Activated CD4-positive, alpha-beta T cell treated with anti-CD3 and anti-CD28 coated beads, Interleukin-2, amount 50 U/mL, for 16 hours (primary cell): ENCODE data around the gene NDUFC2.
"Not testable (repeated sequence)": the region's sequence is repeated elsewhere in the genome, so short reads cannot be mapped to it uniquely, and the experiment has no call there.

Experiments used
- DNase-seq: peaks from one replicate; pipeline ENCODE4 v3.0.0-alpha.2; 2020

NDUFC2 gene

DNA sequence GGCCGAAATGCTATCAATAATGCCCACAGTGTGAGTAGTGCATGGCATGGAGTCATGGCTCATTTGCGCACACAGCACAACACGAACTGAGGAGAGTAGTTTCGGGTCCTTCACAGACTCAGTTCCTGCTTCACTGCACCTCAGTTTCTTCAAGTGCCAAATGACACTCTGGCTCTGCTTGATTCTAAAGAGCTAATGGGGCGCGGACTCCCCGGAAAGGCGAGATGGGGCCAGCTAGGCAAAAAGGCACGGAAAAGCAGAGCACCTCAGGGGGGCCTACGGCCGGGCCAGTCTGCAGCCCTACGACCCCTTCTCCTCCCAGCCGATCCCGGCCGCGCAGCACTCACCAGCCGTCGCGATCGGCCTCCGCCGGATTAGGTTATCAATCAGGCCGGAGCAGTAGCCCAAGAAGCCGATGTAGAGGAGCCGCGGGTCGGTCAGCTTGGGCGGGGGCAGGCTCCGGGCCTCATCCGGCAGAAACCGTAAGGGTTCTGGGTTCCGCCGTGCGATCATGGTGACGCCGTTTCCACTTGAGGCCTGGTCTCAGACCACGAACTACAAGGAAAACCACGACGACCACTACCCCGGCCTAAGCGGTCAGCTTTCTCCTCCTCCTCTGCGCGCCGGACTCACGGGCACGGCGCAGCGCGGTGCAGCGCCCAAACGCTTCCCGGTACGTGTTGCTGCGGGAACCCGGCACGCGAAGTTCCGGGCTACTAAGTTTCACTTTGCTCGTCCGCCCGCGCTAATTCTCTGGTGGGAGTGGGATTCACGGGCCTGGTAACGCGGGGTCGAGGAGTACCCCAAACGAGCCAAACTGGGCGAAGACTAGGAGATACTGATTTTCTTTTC lies at the start of gene NDUFC2:
Gene NDUFC2, minus strand, starts transcription at position 631 of the 852 bp plus-strand sequence. Its CDS starts 118 bp downstream, at position 513.
- DNase-seq: peak; percentile 79

- DNase-seq: no peak
These were observed 47.7 kb upstream of the NDUFC2 start for GRCh38 chr11:78127403-78127802.

DNA sequence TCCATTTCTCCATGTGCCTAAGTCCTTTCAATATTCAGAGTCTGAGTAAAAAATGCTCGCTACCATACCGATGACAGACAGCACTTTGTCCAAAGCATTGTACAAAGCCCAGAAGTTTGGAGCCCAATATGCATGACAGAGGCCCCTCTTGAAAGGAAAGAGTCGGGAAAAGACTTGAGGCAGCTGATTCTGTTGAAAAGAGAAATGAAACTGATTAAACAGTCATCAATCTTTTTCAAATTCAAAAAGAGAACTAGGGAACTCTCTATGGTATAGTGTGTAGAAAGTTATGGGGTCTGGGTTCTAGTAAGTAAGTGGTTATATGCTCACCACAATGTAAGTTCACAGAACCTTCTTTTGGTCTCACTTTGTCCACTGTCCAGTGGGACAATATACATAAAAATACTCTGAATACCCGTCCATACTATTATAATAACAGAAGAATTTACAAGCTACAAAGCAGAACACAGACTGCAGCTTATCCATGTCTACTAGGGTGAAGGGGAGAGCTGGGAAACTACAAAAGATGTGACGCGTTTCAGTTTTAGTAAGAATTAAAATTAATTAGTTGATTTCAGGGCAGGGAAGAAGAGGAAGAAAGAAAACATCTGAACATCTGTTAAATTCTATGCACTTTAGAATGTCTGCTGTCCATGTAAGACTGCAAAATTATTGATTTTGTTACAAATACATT lies 33.1 kb upstream of the NDUFC2 start:
- no peak for DNase-seq

- DNase-seq: no peak
These were observed 31.6 kb upstream of the NDUFC2 start for GRCh38 chr11:78111298-78111697.

- DNase-seq: no peak
These were observed 31.2 kb upstream of the NDUFC2 start for GRCh38 chr11:78110830-78111229.

GRCh38 chr11:78110351-78110750 lies 30.7 kb upstream of the NDUFC2 start:
- DNase-seq: no peak

- DNase-seq: no peak
These were observed 29.7 kb upstream of the NDUFC2 start for GRCh38 chr11:78109081-78110015.

DNA sequence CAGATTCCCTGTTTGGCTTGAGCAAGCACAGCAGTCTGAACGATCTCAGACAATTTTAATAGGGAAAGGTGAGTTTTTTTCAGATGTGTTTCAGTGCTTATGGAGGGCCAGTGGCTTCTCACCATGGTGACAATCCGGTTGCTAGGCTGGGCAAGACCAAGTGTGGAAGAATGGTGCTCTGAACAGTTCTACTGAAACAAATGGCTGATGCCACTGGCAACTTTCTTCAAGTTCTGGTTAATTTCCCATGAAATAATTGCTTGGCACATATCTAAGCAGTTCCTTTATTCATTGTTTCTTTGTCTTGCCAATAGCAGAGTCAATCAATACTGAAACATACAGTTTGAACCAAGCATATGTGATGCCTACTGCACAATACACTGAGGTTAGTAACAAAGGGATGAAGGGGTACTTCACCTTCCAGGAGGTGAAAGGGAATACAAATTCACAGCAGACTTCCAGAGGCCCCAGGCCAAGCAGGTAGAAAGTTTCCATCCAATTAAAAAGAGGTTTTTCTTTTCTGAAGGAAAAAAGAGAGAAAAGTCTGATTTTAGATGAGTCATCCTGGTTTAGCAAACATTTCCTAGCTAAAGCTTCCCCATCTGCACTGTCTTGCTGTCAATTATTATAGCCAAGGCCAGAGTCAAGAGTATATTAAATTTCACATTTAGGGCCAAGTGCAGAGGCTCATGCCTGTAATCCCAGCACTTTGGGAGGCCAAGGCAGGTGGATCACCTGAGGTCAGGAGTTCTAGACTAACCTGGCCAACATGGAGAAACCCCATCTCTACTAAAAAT lies 21.2 kb upstream of the NDUFC2 start:
- no peak for DNase-seq

DNA sequence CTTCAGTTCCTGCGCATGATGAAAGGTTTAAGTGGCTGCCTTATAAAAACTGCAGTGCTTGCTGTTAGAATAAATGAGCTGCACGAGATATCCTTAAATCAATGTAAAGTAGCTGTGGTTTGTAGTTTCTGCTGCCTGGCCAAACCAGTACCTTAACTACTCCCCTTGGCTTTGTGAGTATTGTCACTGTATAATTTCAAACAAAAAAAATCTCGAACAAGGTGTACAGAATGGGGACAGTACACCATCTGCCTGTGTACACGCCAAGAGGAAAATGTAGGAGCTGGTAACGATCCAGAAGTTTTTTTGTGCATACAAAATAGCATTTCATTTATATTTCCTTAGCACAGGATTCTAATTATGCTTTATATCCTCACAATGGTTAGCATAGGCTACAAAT lies 20.6 kb upstream of the NDUFC2 start:
- no peak for DNase-seq

DNA sequence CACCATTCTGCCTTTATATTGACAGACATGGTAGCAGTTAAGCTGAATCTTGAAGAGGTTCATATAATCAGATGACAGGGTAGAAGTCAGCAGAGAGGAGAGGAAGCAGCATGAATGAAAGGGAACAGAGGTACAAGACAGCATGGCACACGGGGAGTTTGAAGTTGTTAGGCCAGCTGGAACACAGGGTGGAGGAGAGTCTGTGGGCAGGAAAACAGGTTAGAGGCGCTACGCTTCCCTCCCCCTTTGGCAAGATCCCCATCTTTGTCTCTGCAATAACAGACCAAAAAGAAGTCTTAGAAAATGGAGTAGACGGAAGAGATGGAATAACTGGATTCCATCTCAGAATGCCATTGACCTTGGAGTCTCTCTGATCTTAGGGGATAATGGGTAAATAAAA lies 20.0 kb upstream of the NDUFC2 start:
- DNase-seq: no peak

GRCh38 chr11:78097666-78098385 lies 18.2 kb upstream of the NDUFC2 start:
- no peak for DNase-seq

GRCh38 chr11:78094250-78094649 lies 14.6 kb upstream of the NDUFC2 start:
- DNase-seq: peak; percentile 69

GRCh38 chr11:78086521-78087074 lies 6.9 kb upstream of the NDUFC2 start:
- DNase-seq: not testable (repeated sequence)

DNA sequence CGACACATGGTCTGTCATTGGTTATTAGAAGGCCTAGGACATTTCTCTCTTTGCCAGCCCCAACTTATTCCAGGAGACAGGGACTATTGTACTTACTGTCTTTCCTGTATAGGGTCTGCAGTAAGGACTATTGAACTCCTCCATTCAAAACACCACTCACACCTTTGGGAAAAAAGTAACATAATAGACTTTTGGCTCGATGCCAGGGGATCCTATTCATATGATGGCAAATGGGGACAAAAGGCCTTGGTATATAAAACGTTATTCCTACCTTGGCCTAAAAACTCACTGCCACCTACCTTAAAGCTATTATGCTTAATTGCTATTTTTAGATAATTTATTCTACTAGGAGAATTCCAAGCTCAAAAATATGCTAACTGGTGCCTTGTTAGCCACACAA lies 6.3 kb upstream of the NDUFC2 start:
- DNase-seq: no peak

- DNase-seq: not testable (repeated sequence)
These were observed 4.8 kb upstream of the NDUFC2 start for GRCh38 chr11:78084506-78084905.

DNA sequence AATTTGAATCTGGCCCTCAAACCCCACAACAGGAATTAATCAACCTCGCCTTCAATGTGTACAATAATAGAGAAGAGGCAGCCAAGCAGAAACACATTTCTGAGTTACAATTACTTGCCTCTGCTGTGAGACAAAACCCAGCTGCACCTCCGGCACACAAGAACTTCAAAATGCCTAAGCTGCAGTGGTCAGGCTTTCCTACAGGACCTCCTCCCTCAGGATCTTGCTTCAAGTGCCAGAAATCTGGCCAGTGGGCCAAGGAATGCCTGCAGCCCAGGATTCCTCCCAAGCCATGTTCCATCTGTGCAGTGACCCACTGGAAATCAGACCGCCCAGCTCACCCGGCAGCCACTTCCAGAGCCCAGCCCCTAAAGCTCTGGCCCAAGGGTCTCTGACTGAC lies 3.4 kb upstream of the NDUFC2 start:
- no peak for DNase-seq

- DNase-seq: no peak
These were observed 2.5 kb upstream of the NDUFC2 start for GRCh38 chr11:78082146-78082545.

DNA sequence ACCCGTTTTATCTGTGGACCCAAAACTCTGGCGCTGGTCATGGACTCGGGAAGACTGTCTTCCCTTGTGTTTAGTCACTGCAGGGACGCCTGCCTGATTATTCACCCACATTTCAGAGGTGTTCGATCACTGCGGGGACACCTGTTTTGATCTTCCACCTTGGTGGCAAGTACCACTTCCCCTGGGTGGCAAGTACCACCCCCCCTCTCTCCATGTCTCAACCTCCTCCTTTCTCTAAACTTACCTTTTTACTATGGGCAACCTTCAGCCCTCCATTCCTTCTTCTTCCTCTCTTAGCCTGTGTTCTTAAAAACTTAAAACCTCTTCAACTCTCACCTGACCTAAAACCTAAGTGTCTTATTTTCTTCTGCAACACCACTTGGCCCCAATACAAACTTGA lies 1.9 kb upstream of the NDUFC2 start:
- DNase-seq: no peak

GRCh38 chr11:78080818-78081495 lies 1.3 kb upstream of the NDUFC2 start:
- no peak for DNase-seq

GRCh38 chr11:78080084-78080817 lies 589 bp upstream of the NDUFC2 start:
- DNase-seq: no peak
